Measurements from ENCODE around the gene KRT36. TPM values are rescaled to one million over a fixed set of nuclear protein-coding genes. Genes with fewer than 3 reads are reported as not detected.

KRT36 gene
- total RNA-seq, 2 donors from 2014 or later: not detected

GRCh38 chr17:41505809-41506767, 16.4 kb upstream of the KRT36 start:
- DNase-seq (ENCODE audit: low spot score) (no peak), ATAC-seq (ENCODE audit: insufficient number of reproducible peaks, low FRiP score, low read depth) (no peak)
- no peak overlapping the region for H3K4me3 ChIP-seq
- no peak overlapping the region for H3K27ac ChIP-seq
- H3K9me3 ChIP-seq: no peaks in the 10 kb centered on the region
- no peak for TF ChIP-seq CTCF (IDR thresholded peaks at IDR 0.05)
- H3K36me3 ChIP-seq: no peaks in the 10 kb centered on the region
- H3K27me3 ChIP-seq (replicated peaks; ENCODE audit: insufficient read depth): no peaks in the 10 kb centered on the region
- no peaks in the 10 kb centered on the region for H3K4me1 ChIP-seq (ENCODE audit: control insufficient read depth in 1 of 2, low read depth in 2 of 2)

GRCh38 chr17:41505007-41505808, 15.5 kb upstream of the KRT36 start, which contains the start of gene KRT13:
KRT13 (minus strand) TSS chr17:41505612; CDS start chr17:41505550, 62 bp downstream.
- DNase-seq (ENCODE audit: low spot score) (no peak), ATAC-seq (ENCODE audit: insufficient number of reproducible peaks, low FRiP score, low read depth) (no peak)
- no peak for TF ChIP-seq CTCF (IDR thresholded peaks at IDR 0.05)
- Histone ChIP-seq H3K4me1 (ENCODE audit: control insufficient read depth in 1 of 2, low read depth in 2 of 2) (no peaks in the 10 kb centered on the region), H3K27ac (no peak within 1 kb of the TSS), H3K4me3 (no peak within 1 kb of the TSS), H3K9me3 (no peaks in the 10 kb centered on the region), H3K36me3 (no peaks in the 10 kb centered on the region), H3K27me3 (replicated peaks; ENCODE audit: insufficient read depth) (no peaks in the 10 kb centered on the region)

- H3K27me3 ChIP-seq (replicated peaks; ENCODE audit: insufficient read depth): no peaks in the 10 kb centered on the region
- H3K36me3 ChIP-seq: no peaks in the 10 kb centered on the region
- DNase-seq (ENCODE audit: low spot score) (no peak), ATAC-seq (ENCODE audit: insufficient number of reproducible peaks, low FRiP score, low read depth) (no peak)
- H3K27ac ChIP-seq: no peak overlapping the region
- no peak overlapping the region for H3K4me3 ChIP-seq
- H3K4me1 ChIP-seq (ENCODE audit: control insufficient read depth in 1 of 2, low read depth in 2 of 2): no peaks in the 10 kb centered on the region
- no peaks in the 10 kb centered on the region for H3K9me3 ChIP-seq
- TF ChIP-seq CTCF (IDR thresholded peaks at IDR 0.05): no peak
Observed at GRCh38 chr17:41504246-41504977, 14.7 kb upstream of the KRT36 start.

- no peak for TF ChIP-seq CTCF (IDR thresholded peaks at IDR 0.05)
Observed at GRCh38 chr17:41503202-41503601, 13.5 kb upstream of the KRT36 start.

More at GRCh38 chr17:41503202-41503601, 13.5 kb upstream of the KRT36 start:
- Histone ChIP-seq H3K4me1 (ENCODE audit: control insufficient read depth in 1 of 2, low read depth in 2 of 2) (no peaks in the 10 kb centered on the region), H3K27ac (no peak overlapping the region), H3K27me3 (replicated peaks; ENCODE audit: insufficient read depth) (no peaks in the 10 kb centered on the region), H3K9me3 (no peaks in the 10 kb centered on the region), H3K4me3 (no peak overlapping the region), H3K36me3 (no peaks in the 10 kb centered on the region)
- DNase-seq (ENCODE audit: low spot score) (no peak), ATAC-seq (ENCODE audit: insufficient number of reproducible peaks, low FRiP score, low read depth) (no peak)

Data from thoracic aorta (tissue), 2 donors.